HepG2 (cell line): ENCODE data around the gene KLF16. TPM values are rescaled to one million over a fixed set of nuclear protein-coding genes. Genes with fewer than 3 reads are reported as not detected.

Experiments
- ARID3A ChIP-seq: IDR thresholded peaks from 2 replicates; pipeline ENCODE4 v1.6.1; 2012; ENCODE audit warnings: low read depth, low read length, improper control_type of control experiment
- CCDC6 ChIP-seq: sonication (generic); formaldehyde crosslinking; IDR thresholded peaks from 2 replicates; pipeline ENCODE4 v1.8.1; 2022; ENCODE audit warnings: mild to moderate bottlenecking, missing genetic modification reagents, moderate library complexity
- FOXO4 ChIP-seq: sonication (generic); formaldehyde crosslinking; conservative IDR thresholded peaks from 2 replicates; pipeline ENCODE4 v1.8.1; 2023; ENCODE audit warnings: missing genetic modification reagents
- HNRNPL ChIP-seq: fragments of 200-400 bp; formaldehyde crosslinking; IDR thresholded peaks from 2 replicates; pipeline ENCODE4 v1.6.1; 2017; ENCODE audit warnings: mild to moderate bottlenecking, low read depth, low read length
- MTA1 ChIP-seq: sonication (generic); formaldehyde crosslinking; IDR thresholded peaks from 2 replicates; pipeline ENCODE4 v1.4.0; 2020; ENCODE audit warnings: missing genetic modification reagents, mild to moderate bottlenecking, borderline replicate concordance
- NFKBIZ ChIP-seq: IDR thresholded peaks from 2 replicates; pipeline ENCODE4 v1.6.1; 2018; ENCODE audit warnings: missing genetic modification reagents, missing compliant biosample characterization
- NFYC ChIP-seq: IDR thresholded peaks from 2 replicates; pipeline ENCODE4 v1.6.1; 2016; ENCODE audit warnings: missing genetic modification reagents, missing compliant biosample characterization
- NPAS2 ChIP-seq: sonication (generic); formaldehyde crosslinking; IDR thresholded peaks from 2 replicates; pipeline ENCODE4 v1.8.0; 2022; ENCODE audit warnings: mild to moderate bottlenecking, missing genetic modification reagents, borderline replicate concordance
- POGZ ChIP-seq: sonication (generic); formaldehyde crosslinking; IDR thresholded peaks from 2 replicates; pipeline ENCODE4 v1.4.0; 2020; ENCODE audit warnings: mild to moderate bottlenecking, missing genetic modification reagents
- POLR2AphosphoS5 ChIP-seq: IDR thresholded peaks from 2 replicates; pipeline ENCODE4 v1.6.1; 2012; ENCODE audit warnings: low read depth, low read length
- SOX13 ChIP-seq, 3 experiments: fragments of 450-650 bp in 1 of 3; sonication (generic) in 1 of 3; formaldehyde crosslinking in 1 of 3; IDR thresholded peaks in 2 of 3; conservative IDR thresholded peaks in 1 of 3; 2 replicates each; pipeline versions ENCODE4 v1.5.0 to v1.6.1; 2016 to 2020; ENCODE audit warnings: antibody characterized with exemption in 1 of 3, mild to moderate bottlenecking in 1 of 3, missing compliant biosample characterization in 1 of 3, missing genetic modification reagents in 1 of 3, moderate library complexity in 1 of 3
- SP5 ChIP-seq: IDR thresholded peaks from 2 replicates; pipeline ENCODE4 v1.6.1; 2016; ENCODE audit warnings: low read depth, borderline replicate concordance
- ZBTB2 ChIP-seq: sonication (generic); formaldehyde crosslinking; IDR thresholded peaks from 2 replicates; pipeline ENCODE4 v1.8.0; 2022; ENCODE audit warnings: low read depth, missing genetic modification reagents
- ZFP36L2 ChIP-seq: sonication (generic); formaldehyde crosslinking; IDR thresholded peaks from 2 replicates; pipeline ENCODE4 v1.4.0; 2020; ENCODE audit warnings: missing genetic modification reagents
- ZNF256 ChIP-seq: sonication (generic); formaldehyde crosslinking; conservative IDR thresholded peaks from 2 replicates; pipeline ENCODE4 v1.4.0; 2020; ENCODE audit warnings: missing genetic modification reagents
- ZNF263 ChIP-seq: sonication (generic); formaldehyde crosslinking; IDR thresholded peaks from 2 replicates; pipeline ENCODE4 v1.4.0; 2020; ENCODE audit warnings: missing genetic modification reagents
- ZNF292 ChIP-seq: sonication (generic); formaldehyde crosslinking; IDR thresholded peaks from 2 replicates; pipeline ENCODE4 v1.8.1; 2022; ENCODE audit warnings: mild to moderate bottlenecking, low read depth, missing genetic modification reagents, borderline replicate concordance
- ZNF33A ChIP-seq: sonication (generic); formaldehyde crosslinking; IDR thresholded peaks from 2 replicates; pipeline ENCODE4 v1.5.1; 2020; ENCODE audit warnings: missing genetic modification reagents, mild to moderate bottlenecking, moderate library complexity, borderline replicate concordance
- ZNF512B ChIP-seq: sonication (generic); formaldehyde crosslinking; IDR thresholded peaks from 2 replicates; pipeline ENCODE4 v1.5.1; 2020; ENCODE audit warnings: missing genetic modification reagents, mild to moderate bottlenecking, borderline replicate concordance
- ZSCAN25 ChIP-seq: sonication (generic); formaldehyde crosslinking; IDR thresholded peaks from 2 replicates; pipeline ENCODE4 v1.8.0; 2022; ENCODE audit warnings: mild to moderate bottlenecking, missing genetic modification reagents
- ZSCAN30 ChIP-seq: sonication (generic); formaldehyde crosslinking; IDR thresholded peaks from 2 replicates; pipeline ENCODE4 v1.5.0; 2020; ENCODE audit warnings: mild to moderate bottlenecking, missing genetic modification reagents
- polyA plus RNA-seq, 8 experiments: library from polyadenylated mRNA; depleted of rRNA in 3 of 8; stranded (reverse) in 7 of 8; unstranded in 1 of 8; fragments of >200 nt; fragmentation: Illumina TruSeq in 4 of 8; extraction: Trizol in 4 of 8; gene quantifications; 2 replicates each; pipeline versions ENCODE4 v1.2.1 to v1.2.3, GENCODE V29; 2011 to 2016; ENCODE audit warnings: low read depth in 4 of 8, missing spikeins in 1 of 8, mixed read lengths in 1 of 8; ENCODE audit not compliant: insufficient read depth in 1 of 8
- total RNA-seq, 5 experiments: library from RNA; depleted of rRNA; stranded (reverse); fragments of >200 nt; fragmentation: Illumina TruSeq; extraction: Trizol; gene quantifications; 2 replicates each; pipeline ENCODE4 v1.2.3, GENCODE V29; 2016; ENCODE audit warnings: low read depth in 1 of 5

The KLF16 gene
- total and polyA plus RNA-seq, 2 of the 13 experiments (the other 11 are each of a cell fraction or from before 2014, with no cell fraction given): 3.5 to 6.7 TPM

- TF ChIP-seq NFYC (no peak), ZNF263 (CRISPR knock-in tag) (0 out of 2 replicates have a peak, but pooled peaks have one; percentile 53), NFKBIZ (no peak), SOX13 (IDR thresholded peaks at IDR 0.05) (no peak), SOX13 (CRISPR knock-in tag; conservative IDR thresholded peaks at IDR 0.05 in 1 of 2, IDR thresholded peaks at IDR 0.05 in 1 of 2) (peak in 1 of 2 experiments; percentile 16; a peak in 1 of 4 replicates), ZFP36L2 (no peak), ZSCAN30 (CRISPR knock-in tag) (no peak), ZBTB2 (CRISPR knock-in tag) (no peak), HNRNPL (no peak), CCDC6 (no peak), POLR2AphosphoS5 (no peak), ZSCAN25 (CRISPR knock-in tag) (peak; percentile 63; the same call in 1 of the 2 replicates), NPAS2 (no peak), ZNF512B (CRISPR knock-in tag) (no peak), POGZ (no peak), ZNF33A (CRISPR knock-in tag) (no peak), MTA1 (CRISPR knock-in tag) (peak; percentile 48; the same call in 1 of the 2 replicates), ARID3A (no peak), ZNF256 (no peak), ZNF292 (CRISPR knock-in tag) (no peak), SP5 (no peak), FOXO4 (CRISPR knock-in tag) (no peak)
Observed at GRCh38 chr19:1901940-1902404, 38.6 kb upstream of the KLF16 start (continued).
